H1 (cell line): ENCODE data around the gene UBAP2. TPM values are rescaled to one million over a fixed set of nuclear protein-coding genes. Genes with fewer than 3 reads are reported as not detected.

ENCODE experiments used
- CREB1 ChIP-seq: IDR thresholded peaks from 2 replicates; pipeline ENCODE4 v1.6.1; 2012; ENCODE audit warnings: inconsistent platforms
- EP300 ChIP-seq, 2 experiments: IDR thresholded peaks; 1 replicate in 1 of 2; 2 replicates in 1 of 2; pipeline ENCODE4 v1.6.1; 2011 to 2012; ENCODE audit warnings: low read depth in 2 of 2, low read length in 2 of 2, mild to moderate bottlenecking in 2 of 2, borderline replicate concordance in 1 of 2, inconsistent platforms in 1 of 2, moderate library complexity in 1 of 2
- FOSL1 ChIP-seq: IDR thresholded peaks from 2 replicates; pipeline ENCODE4 v1.6.1; 2011; ENCODE audit warnings: mild to moderate bottlenecking, low read depth, low read length, moderate library complexity; ENCODE audit not compliant: insufficient read depth
- YY1 ChIP-seq: IDR thresholded peaks from 2 replicates; pipeline ENCODE4 v1.6.1; 2011; ENCODE audit warnings: low read depth, mild to moderate bottlenecking, low read length
- polyA plus RNA-seq, 7 experiments: library from polyadenylated mRNA; depleted of rRNA in 3 of 7; stranded (reverse) in 5 of 7; unstranded in 2 of 7; fragments of >200 nt in 5 of 7; fragments of 200-250 nt in 2 of 7; gene quantifications; 1 replicate in 5 of 7; 2 replicates in 1 of 7; 4 replicates in 1 of 7; pipeline versions ENCODE4 v1.2.1 to v1.2.3, GENCODE V29; 2011 to 2013; ENCODE audit warnings: missing spikeins in 2 of 7, mixed read lengths in 2 of 7
- total RNA-seq: library from RNA; stranded (reverse); fragmentation: NEBNext Ultra II Directional; extraction: Animal tissue kit (Norgen Biotek cat#: 25700); gene quantifications from 2 replicates; pipeline ENCODE4 v1.2.1, GENCODE V29; 2021
- TF ChIP-seq, protein P1 (sequence below), 3 experiments: IDR thresholded peaks; 1 replicate in 2 of 3; 2 replicates in 1 of 3; pipeline versions ENCODE4 v1.5.1 to v1.6.1; 2011; ENCODE audit warnings: low read length in 3 of 3, mild to moderate bottlenecking in 3 of 3, inconsistent platforms in 2 of 3, low read depth in 1 of 3, moderate library complexity in 1 of 3; ENCODE audit not compliant: insufficient read depth in 1 of 3; ENCODE audit errors: control extremely low read depth in 1 of 3

Gene UBAP2
- total and polyA plus RNA-seq, 2 of the 8 experiments (the other 6 are each of a cell fraction or from before 2014, with no cell fraction given): 75.0 to 81.4 TPM

DNA sequence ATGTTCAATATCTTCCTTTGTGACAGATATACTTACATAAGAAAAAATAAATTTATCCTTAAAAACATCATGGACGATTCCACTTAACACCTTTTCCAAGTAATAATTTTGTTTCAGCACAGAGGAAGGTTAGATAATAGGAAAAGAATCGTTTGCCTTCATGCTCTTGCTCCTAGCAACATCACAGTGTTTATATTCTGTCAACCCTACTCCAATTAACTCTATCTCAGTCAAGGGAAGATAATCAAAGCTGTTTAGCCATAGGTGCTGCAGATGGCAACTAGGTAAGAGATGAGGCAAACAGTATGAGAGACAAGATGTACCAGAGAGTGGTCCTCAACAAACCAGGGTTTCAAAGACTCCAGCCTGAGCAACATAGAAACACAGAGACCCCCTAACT lies 55.6 kb downstream of the UBAP2 start (continued):
- no peak for TF ChIP-seq FOSL1
- no peak for TF ChIP-seq YY1
- TF ChIP-seq EP300 (IDR thresholded peaks at IDR 0.05; ENCODE audit: borderline replicate concordance in 1 of 2, low read depth in 2 of 2, low read length in 2 of 2): no peak
- TF ChIP-seq, protein P1, sequence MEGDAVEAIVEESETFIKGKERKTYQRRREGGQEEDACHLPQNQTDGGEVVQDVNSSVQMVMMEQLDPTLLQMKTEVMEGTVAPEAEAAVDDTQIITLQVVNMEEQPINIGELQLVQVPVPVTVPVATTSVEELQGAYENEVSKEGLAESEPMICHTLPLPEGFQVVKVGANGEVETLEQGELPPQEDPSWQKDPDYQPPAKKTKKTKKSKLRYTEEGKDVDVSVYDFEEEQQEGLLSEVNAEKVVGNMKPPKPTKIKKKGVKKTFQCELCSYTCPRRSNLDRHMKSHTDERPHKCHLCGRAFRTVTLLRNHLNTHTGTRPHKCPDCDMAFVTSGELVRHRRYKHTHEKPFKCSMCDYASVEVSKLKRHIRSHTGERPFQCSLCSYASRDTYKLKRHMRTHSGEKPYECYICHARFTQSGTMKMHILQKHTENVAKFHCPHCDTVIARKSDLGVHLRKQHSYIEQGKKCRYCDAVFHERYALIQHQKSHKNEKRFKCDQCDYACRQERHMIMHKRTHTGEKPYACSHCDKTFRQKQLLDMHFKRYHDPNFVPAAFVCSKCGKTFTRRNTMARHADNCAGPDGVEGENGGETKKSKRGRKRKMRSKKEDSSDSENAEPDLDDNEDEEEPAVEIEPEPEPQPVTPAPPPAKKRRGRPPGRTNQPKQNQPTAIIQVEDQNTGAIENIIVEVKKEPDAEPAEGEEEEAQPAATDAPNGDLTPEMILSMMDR (IDR thresholded peaks at IDR 0.05; ENCODE audit: control extremely low read depth in 1 of 3, insufficient read depth in 1 of 3, low read depth in 1 of 3, low read length in 3 of 3): no peak
- TF ChIP-seq CREB1: no peak
- TF ChIP-seq, all 59 proteins: peak for 0
